A549 (cell line): ENCODE measurements around the gene COQ9.

Source experiments
- EP300 ChIP-seq, 2 experiments: fragments of >200 bp; sonication (Bioruptor Twin); formaldehyde crosslinking; IDR thresholded peaks; 2 replicates in 1 of 2; 3 replicates in 1 of 2; pipeline ENCODE4 v1.6.1; 2016 to 2017
- POLR2A ChIP-seq: IDR thresholded peaks from 2 replicates; pipeline ENCODE4 v1.6.1; 2012; ENCODE audit warnings: mild to moderate bottlenecking, low read length
- SMC3 ChIP-seq: fragments of >200 bp; sonication (Bioruptor Twin); formaldehyde crosslinking; IDR thresholded peaks from 3 replicates; pipeline ENCODE4 v1.6.1; 2018; ENCODE audit warnings: inconsistent platforms
- ZSCAN20 ChIP-seq: fragments of 250-450 bp; sonication (Bioruptor Pico); IDR thresholded peaks from 2 replicates; pipeline ENCODE4 v1.8.0; 2022; ENCODE audit warnings: mild to moderate bottlenecking, moderate library complexity
- TF ChIP-seq, protein P1 (sequence below): fragments of >200 bp; sonication (Bioruptor Twin); formaldehyde crosslinking; IDR thresholded peaks from 3 replicates; pipeline ENCODE4 v1.5.1; 2016

DNA sequence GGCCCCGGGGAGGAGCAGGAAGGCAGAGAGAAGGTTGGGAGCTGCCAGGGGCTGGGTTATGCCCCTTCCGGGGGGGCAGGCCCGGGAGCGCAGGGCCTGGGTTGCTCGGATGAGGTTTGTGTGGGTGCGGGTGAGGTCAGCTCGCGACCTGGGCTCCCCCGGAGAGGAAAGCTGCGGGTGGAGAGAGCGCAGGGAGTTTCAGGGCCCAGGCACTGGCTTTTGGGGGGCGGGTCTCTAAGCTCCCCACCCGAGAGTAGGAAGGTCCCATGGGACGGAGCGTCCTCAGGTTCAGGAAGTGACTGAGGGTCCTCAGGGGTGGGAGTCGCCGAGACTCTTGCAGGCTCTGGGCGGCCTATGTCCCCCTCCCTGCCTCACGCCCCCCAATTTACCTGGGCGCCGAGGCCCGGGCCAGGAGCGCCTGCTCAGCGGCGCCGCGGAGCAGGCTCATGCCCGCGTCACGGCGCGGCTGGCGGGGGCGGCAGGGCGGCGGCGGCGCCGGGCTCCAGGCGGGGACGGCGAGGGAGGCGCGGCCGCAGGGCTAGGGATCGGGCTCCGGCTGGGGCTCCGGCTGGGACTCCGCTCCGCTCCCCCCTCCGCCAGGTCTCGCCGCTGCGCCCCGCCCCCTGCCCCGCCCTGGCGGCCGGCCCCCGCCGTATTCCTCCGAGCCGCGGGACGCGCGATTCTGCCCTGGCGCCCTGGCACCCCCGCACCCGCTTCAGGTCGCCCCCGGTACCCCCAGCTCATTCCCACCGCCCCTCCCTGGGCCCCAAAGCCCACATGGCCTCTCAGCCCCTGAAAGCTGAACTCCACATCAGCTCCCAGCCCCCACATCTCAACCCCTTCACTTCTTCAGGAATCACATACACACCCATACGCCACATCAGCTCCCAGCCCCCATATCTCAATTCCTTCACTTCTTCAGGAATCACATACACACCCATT lies 38.9 kb downstream of the COQ9 start, which contains the start of gene DOK4:
- TF ChIP-seq SMC3 (no peak), EP300 (IDR thresholded peaks at IDR 0.05) (no peak), ZSCAN20 (CRISPR knock-in tag) (no peak), POLR2A (peak; percentile 66)
- TF ChIP-seq, protein P1, sequence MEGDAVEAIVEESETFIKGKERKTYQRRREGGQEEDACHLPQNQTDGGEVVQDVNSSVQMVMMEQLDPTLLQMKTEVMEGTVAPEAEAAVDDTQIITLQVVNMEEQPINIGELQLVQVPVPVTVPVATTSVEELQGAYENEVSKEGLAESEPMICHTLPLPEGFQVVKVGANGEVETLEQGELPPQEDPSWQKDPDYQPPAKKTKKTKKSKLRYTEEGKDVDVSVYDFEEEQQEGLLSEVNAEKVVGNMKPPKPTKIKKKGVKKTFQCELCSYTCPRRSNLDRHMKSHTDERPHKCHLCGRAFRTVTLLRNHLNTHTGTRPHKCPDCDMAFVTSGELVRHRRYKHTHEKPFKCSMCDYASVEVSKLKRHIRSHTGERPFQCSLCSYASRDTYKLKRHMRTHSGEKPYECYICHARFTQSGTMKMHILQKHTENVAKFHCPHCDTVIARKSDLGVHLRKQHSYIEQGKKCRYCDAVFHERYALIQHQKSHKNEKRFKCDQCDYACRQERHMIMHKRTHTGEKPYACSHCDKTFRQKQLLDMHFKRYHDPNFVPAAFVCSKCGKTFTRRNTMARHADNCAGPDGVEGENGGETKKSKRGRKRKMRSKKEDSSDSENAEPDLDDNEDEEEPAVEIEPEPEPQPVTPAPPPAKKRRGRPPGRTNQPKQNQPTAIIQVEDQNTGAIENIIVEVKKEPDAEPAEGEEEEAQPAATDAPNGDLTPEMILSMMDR, result no peak
